Prostate gland (tissue), 2 donors: ENCODE measurements around the gene SLFN12L. TPM values are rescaled to one million over a fixed set of nuclear protein-coding genes. Genes with fewer than 3 reads are reported as not detected.
"Not testable (repeated sequence)": the region's sequence is repeated elsewhere in the genome, so short reads cannot be mapped to it uniquely, and the experiment has no call there.

Source experiments
- DNase-seq: peaks from one replicate; pipeline ENCODE4 v3.0.0-alpha.2; 2019; ENCODE audit warnings: low spot score
- H3K27ac ChIP-seq, 2 donors: fragments of 200-600 bp; sonication (generic); 2 replicates each; pipeline ENCODE4 v1.5.1; 2017 to 2019
- H3K27me3 ChIP-seq: fragments of 200-600 bp; sonication (generic); replicated peaks from 2 replicates; pipeline ENCODE4 v1.5.1; 2019; ENCODE audit not compliant: insufficient read depth
- H3K36me3 ChIP-seq, 2 donors: fragments of 200-600 bp; sonication (generic); 1 replicate in 1 of 2; 2 replicates in 1 of 2; pipeline versions ENCODE4 v1.5.1 to v1.8.1; 2017 to 2019
- H3K4me1 ChIP-seq: fragments of 200-600 bp; sonication (generic); replicated peaks from 2 replicates; pipeline ENCODE4 v1.5.1; 2019
- H3K4me3 ChIP-seq, 2 donors: fragments of 200-600 bp; sonication (generic); 2 replicates each; pipeline ENCODE4 v1.5.1; 2017 to 2019
- H3K9me3 ChIP-seq: fragments of 200-600 bp; sonication (generic); 2 replicates; pipeline ENCODE4 v1.5.1; 2017
- CTCF ChIP-seq, 4 experiments: fragments of 200-600 bp in 2 of 4; fragments of 450-650 bp in 2 of 4; sonication (generic) in 2 of 4; IDR thresholded peaks; 1 replicate in 3 of 4; 2 replicates in 1 of 4; pipeline ENCODE4 v1.5.1; 2016 to 2019; ENCODE audit warnings: antibody characterized with exemption in 4 of 4, mild to moderate bottlenecking in 2 of 4, moderate library complexity in 2 of 4
- POLR2A ChIP-seq: fragments of 450-650 bp; IDR thresholded peaks from one replicate; pipeline ENCODE4 v1.6.1; 2016; ENCODE audit warnings: antibody characterized with exemption, mild to moderate bottlenecking
- POLR2AphosphoS5 ChIP-seq: sonication (generic); formaldehyde crosslinking; IDR thresholded peaks from one replicate; pipeline ENCODE4 v1.6.1; 2017; ENCODE audit warnings: antibody characterized with exemption
- WGBS: methylation state at CpG from one replicate; pipeline ENCODE4 v1.1.5; 2018; 5-methylcytosine and 5-hydroxymethylcytosine counted together
- intact Hi-C: fragments of 100-400 bp; cut with DNase I; formaldehyde crosslinking; loops from one replicate; pipeline ENCODE4 v1.14.2; 2022
- total RNA-seq, 2 donors: library from RNA; depleted of rRNA; stranded (reverse); fragments of >200 nt; gene quantifications; one replicate each; pipeline ENCODE4 v1.1.0, GENCODE V29; 2016

The SLFN12L gene
- total RNA-seq, 2 donors from 2014 or later = 0.23 to 1.2 TPM

GRCh38 chr17:35536664-35537171 lies 760 bp downstream of the SLFN12L start:
- Histone ChIP-seq H3K9me3 (no peaks in the 10 kb centered on the region), H3K4me1 (no peaks in the 10 kb centered on the region), H3K27me3 (no peaks in the 10 kb centered on the region), H3K4me3 (no peak overlapping the region), H3K27ac (no peak overlapping the region), H3K36me3 (no peaks in the 10 kb centered on the region)
- DNase-seq = no peak
- intact Hi-C loops = no loop called here
- WGBS = 84% methylated on average over 13 of the region's 13 CpGs
- no peak for TF ChIP-seq CTCF (IDR thresholded peaks at IDR 0.05)

GRCh38 chr17:35535406-35535805 lies 2.1 kb downstream of the SLFN12L start:
- H3K27ac ChIP-seq, H3K4me1 ChIP-seq, DNase-seq, H3K9me3 ChIP-seq, H3K4me3 ChIP-seq, H3K36me3 ChIP-seq, H3K27me3 ChIP-seq, intact Hi-C loops: not testable (repeated sequence)
- 93% methylated on average over 9 of the region's 9 CpGs for WGBS

GRCh38 chr17:35534576-35535093 lies 2.8 kb downstream of the SLFN12L start:
- H3K9me3 ChIP-seq = no peaks in the 10 kb centered on the region
- TF ChIP-seq POLR2AphosphoS5 = no peak
- no peak for TF ChIP-seq POLR2A
- TF ChIP-seq CTCF (IDR thresholded peaks at IDR 0.05) = no peak
- no peaks in the 10 kb centered on the region for H3K4me1 ChIP-seq
- H3K27ac ChIP-seq = no peak overlapping the region
- DNase-seq = no peak
- WGBS = 71% methylated on average over 3 of the region's 3 CpGs
- intact Hi-C loops = loop anchor here (5.0 kb wide), 1 partner anchor 362 kb away; no protein-coding TSS in a partner anchor
- H3K27me3 ChIP-seq = no peaks in the 10 kb centered on the region
- no peaks in the 10 kb centered on the region for H3K36me3 ChIP-seq
- H3K4me3 ChIP-seq = no peak overlapping the region

- WGBS = 10% methylated on average over 1 of the region's 1 CpG
- Histone ChIP-seq H3K9me3 (no peaks in the 10 kb centered on the region), H3K4me1 (no peaks in the 10 kb centered on the region), H3K4me3 (no peak overlapping the region), H3K27me3 (no peaks in the 10 kb centered on the region), H3K36me3 (no peaks in the 10 kb centered on the region), H3K27ac (no peak overlapping the region)
- intact Hi-C loops = loop anchor here (5.0 kb wide), 1 partner anchor 359 kb away; no protein-coding TSS in a partner anchor
- DNase-seq = no peak
- no peak for TF ChIP-seq CTCF (IDR thresholded peaks at IDR 0.05)
- no peak for TF ChIP-seq POLR2AphosphoS5
- no peak for TF ChIP-seq POLR2A
These were observed 6.3 kb downstream of the SLFN12L start for GRCh38 chr17:35531160-35531559.

GRCh38 chr17:35529866-35530265 lies 7.6 kb downstream of the SLFN12L start:
- 81% methylated on average over 8 of the region's 8 CpGs for WGBS
- Histone ChIP-seq H3K4me3 (no peak overlapping the region), H3K27me3 (no peaks in the 10 kb centered on the region), H3K36me3 (no peaks in the 10 kb centered on the region), H3K27ac (no peak overlapping the region), H3K4me1 (no peaks in the 10 kb centered on the region), H3K9me3 (no peaks in the 10 kb centered on the region)
- no peak for DNase-seq
- TF ChIP-seq POLR2AphosphoS5 = no peak
- no peak for TF ChIP-seq CTCF (IDR thresholded peaks at IDR 0.05)
- TF ChIP-seq POLR2A = no peak
- intact Hi-C loops = loop anchor here (5.0 kb wide), 1 partner anchor 358 kb away; no protein-coding TSS in a partner anchor

GRCh38 chr17:35529326-35529725 lies 8.2 kb downstream of the SLFN12L start:
- H3K27ac ChIP-seq, H3K36me3 ChIP-seq, H3K4me3 ChIP-seq, intact Hi-C loops, H3K9me3 ChIP-seq, H3K4me1 ChIP-seq, DNase-seq, H3K27me3 ChIP-seq: not testable (repeated sequence)
- WGBS = 96% methylated on average over 1 of the region's 1 CpG
